Neural progenitor cell (in vitro differentiated cells): Measurements from ENCODE around the gene KCNIP1. TPM values are rescaled to one million over a fixed set of nuclear protein-coding genes. Genes with fewer than 3 reads are reported as not detected.
A peak's percentile ranks its signal among the peaks of the same experiment; 100 is the strongest.

ENCODE experiments used
- DNase-seq: peaks from one replicate; pipeline ENCODE4 v3.0.0-alpha.2; 2016; ENCODE audit warnings: low spot score
- H2AFZ ChIP-seq: fragments of 200-600 bp; sonication (generic); replicated peaks from 2 replicates; pipeline ENCODE4 v1.6.1; 2016; ENCODE audit warnings: antibody characterized with exemption
- H3F3A ChIP-seq: fragments of 200-600 bp; sonication (generic); 2 replicates; pipeline ENCODE4 v1.6.1; 2016; ENCODE audit warnings: antibody characterized with exemption, low read depth
- H3K27ac ChIP-seq: fragments of 200-600 bp; sonication (generic); 2 replicates; pipeline ENCODE4 v1.5.1; 2016; ENCODE audit warnings: mild to moderate bottlenecking
- H3K27me3 ChIP-seq: fragments of 200-600 bp; sonication (generic); 2 replicates; pipeline ENCODE4 v1.6.1; 2016; ENCODE audit warnings: mild to moderate bottlenecking, moderate library complexity
- H3K36me3 ChIP-seq: fragments of 200-600 bp; sonication (generic); 2 replicates; pipeline ENCODE4 v1.5.1; 2016
- H3K4me1 ChIP-seq: fragments of 200-600 bp; sonication (generic); 2 replicates; pipeline ENCODE4 v1.6.1; 2016; ENCODE audit warnings: mixed run types
- H3K4me2 ChIP-seq: fragments of 200-600 bp; sonication (generic); 2 replicates; pipeline ENCODE4 v1.6.1; 2016
- H3K4me3 ChIP-seq: fragments of 200-600 bp; sonication (generic); 2 replicates; pipeline ENCODE4 v1.5.1; 2016
- H3K79me2 ChIP-seq: fragments of 200-600 bp; sonication (generic); 2 replicates; pipeline ENCODE4 v1.6.1; 2016; ENCODE audit warnings: low read depth
- H3K9ac ChIP-seq: fragments of 200-600 bp; sonication (generic); 2 replicates; pipeline ENCODE4 v1.6.1; 2016
- H3K9me3 ChIP-seq: fragments of 200-600 bp; sonication (generic); 2 replicates; pipeline ENCODE4 v1.5.1; 2016; ENCODE audit warnings: low read depth
- H4K20me1 ChIP-seq: fragments of 200-600 bp; sonication (generic); 2 replicates; pipeline ENCODE4 v1.6.1; 2016; ENCODE audit warnings: low read depth
- H3K27ac Mint-ChIP-seq: 3 replicates; pipeline ENCODE4 v1.8.0; 2021; ENCODE audit warnings: mixed read lengths
- H3K27me3 Mint-ChIP-seq: 2 replicates; pipeline ENCODE4 v1.8.0; 2022; ENCODE audit warnings: low read depth, mild to moderate bottlenecking, inconsistent platforms, moderate library complexity, mixed read lengths; ENCODE audit not compliant: insufficient read depth
- H3K36me3 Mint-ChIP-seq: 3 replicates; pipeline ENCODE4 v1.8.0; 2021; ENCODE audit warnings: mixed read lengths
- H3K4me1 Mint-ChIP-seq: 3 replicates; pipeline ENCODE4 v1.8.0; 2021; ENCODE audit warnings: mixed read lengths
- H3K4me3 Mint-ChIP-seq: 3 replicates; pipeline ENCODE4 v1.8.0; 2021; ENCODE audit warnings: mild to moderate bottlenecking, moderate library complexity, mixed read lengths
- H3K9me3 Mint-ChIP-seq: 3 replicates; pipeline ENCODE4 v1.8.0; 2020; ENCODE audit warnings: mixed read lengths
- CTCF ChIP-seq: fragments of 200-600 bp; sonication (generic); IDR thresholded peaks from 2 replicates; pipeline ENCODE4 v1.5.1; 2017; ENCODE audit warnings: antibody characterized with exemption, mild to moderate bottlenecking
- EZH2 ChIP-seq: fragments of 200-600 bp; sonication (generic); IDR thresholded peaks from 2 replicates; pipeline ENCODE4 v1.6.1; 2017; ENCODE audit warnings: antibody characterized with exemption, mild to moderate bottlenecking, moderate library complexity
- EZH2phosphoT487 ChIP-seq: fragments of 200-600 bp; sonication (generic); IDR thresholded peaks from 2 replicates; pipeline ENCODE4 v1.6.1; 2017; ENCODE audit warnings: antibody characterized with exemption
- total RNA-seq: library from RNA; depleted of rRNA; stranded (reverse); fragments of >200 nt; gene quantifications from 2 replicates; pipeline ENCODE4 v1.2.3, GENCODE V29; 2015; ENCODE audit warnings: low replicate concordance

KCNIP1 gene
- total RNA-seq, 1 donor from 2014 or later: 2.8 TPM

- Histone ChIP-seq H3K79me2 (no peaks in the 10 kb centered on the region), H3K4me3 (no peak overlapping the region), H4K20me1 (no peaks in the 10 kb centered on the region), H3F3A (no peaks in the 10 kb centered on the region), H2AFZ (no peak overlapping the region), H3K4me1 (peaks cover 7% of the 10 kb centered on the region), H3K9me3 (no peaks in the 10 kb centered on the region), H3K9ac (no peak overlapping the region), H3K36me3 (no peaks in the 10 kb centered on the region), H3K27ac (no peak overlapping the region), H3K4me2 (no peak overlapping the region), H3K27me3 (no peaks in the 10 kb centered on the region)
- Mint-ChIP-seq H3K4me1 (peaks cover 9% of the 10 kb centered on the region), H3K27ac (no peak overlapping the region), H3K36me3 (no peaks in the 10 kb centered on the region), H3K4me3 (no peak overlapping the region), H3K9me3 (no peaks in the 10 kb centered on the region), H3K27me3 (peaks cover 4% of the 10 kb centered on the region)
- TF ChIP-seq CTCF (no peak), EZH2phosphoT487 (no peak), EZH2 (no peak)
- no peak for DNase-seq
Measured at GRCh38 chr5:170656346-170656745, 152.5 kb downstream of the KCNIP1 start.

DNA sequence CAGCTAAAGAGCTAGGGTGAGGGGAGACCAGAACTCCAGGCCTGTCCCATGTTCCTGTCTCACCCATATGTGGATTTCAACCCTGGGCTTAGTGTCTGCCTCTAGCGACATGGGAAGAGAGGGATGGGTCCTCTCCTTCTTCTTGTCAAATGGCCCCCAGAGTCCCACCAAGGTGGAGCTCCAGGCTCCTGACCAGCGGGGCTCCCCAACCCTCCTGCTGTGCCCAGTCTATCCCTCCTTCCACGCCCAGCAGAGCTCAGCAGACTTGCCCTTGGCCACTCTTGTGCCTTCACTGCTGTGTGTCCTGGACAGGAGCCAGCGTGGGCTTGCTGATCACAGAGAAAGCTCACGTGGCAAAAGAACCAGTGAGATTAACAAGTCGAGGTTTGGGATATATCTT is 156.7 kb downstream of the KCNIP1 start:
- Histone ChIP-seq H3K4me1 (no peaks in the 10 kb centered on the region), H3K27me3 (no peaks in the 10 kb centered on the region), H3K27ac (no peak overlapping the region), H3K9ac (no peak overlapping the region), H3K4me3 (no peak overlapping the region), H3F3A (no peaks in the 10 kb centered on the region), H3K9me3 (no peaks in the 10 kb centered on the region), H3K36me3 (no peaks in the 10 kb centered on the region), H4K20me1 (no peaks in the 10 kb centered on the region), H3K79me2 (no peaks in the 10 kb centered on the region), H3K4me2 (no peak overlapping the region), H2AFZ (no peak overlapping the region)
- Mint-ChIP-seq H3K36me3 (no peaks in the 10 kb centered on the region), H3K27me3 (peaks cover 7% of the 10 kb centered on the region), H3K27ac (peak overlapping the region; percentile 24), H3K4me3 (no peak overlapping the region), H3K9me3 (no peaks in the 10 kb centered on the region), H3K4me1 (peaks cover 3% of the 10 kb centered on the region)
- no peak for DNase-seq
- TF ChIP-seq CTCF (no peak), EZH2 (no peak), EZH2phosphoT487 (no peak)

DNA sequence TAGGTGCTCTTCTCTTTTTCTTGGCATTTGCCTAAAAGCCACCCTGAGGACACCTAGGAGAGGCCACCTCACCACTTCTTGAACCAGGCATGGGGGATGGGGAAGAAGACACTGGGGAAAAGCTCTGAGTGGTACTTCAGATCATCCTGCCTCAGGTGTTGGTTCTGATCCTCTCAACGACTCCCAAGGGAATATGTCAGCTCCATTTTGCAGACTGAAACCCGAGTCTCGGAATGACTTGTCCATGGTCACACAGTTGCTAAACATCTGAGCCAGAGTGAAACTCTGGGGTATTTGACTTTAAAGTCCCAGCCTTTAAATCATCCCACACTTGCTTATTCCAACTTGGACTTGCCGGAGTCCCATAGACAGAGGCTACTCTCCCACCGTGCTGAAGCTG is 159.1 kb downstream of the KCNIP1 start:
- no peak overlapping the region for H3K4me3 ChIP-seq
- no peaks in the 10 kb centered on the region for H3K9me3 ChIP-seq
- H2AFZ ChIP-seq: no peak overlapping the region
- Mint-ChIP-seq H3K27me3 (peaks cover 6% of the 10 kb centered on the region), H3K4me1 (peaks cover 3% of the 10 kb centered on the region), H3K9me3 (no peaks in the 10 kb centered on the region), H3K4me3 (no peak overlapping the region), H3K36me3 (no peaks in the 10 kb centered on the region), H3K27ac (no peak overlapping the region)
- H3K9ac ChIP-seq: no peak overlapping the region
- H3F3A ChIP-seq: no peaks in the 10 kb centered on the region
- H3K36me3 ChIP-seq: no peaks in the 10 kb centered on the region
- DNase-seq: no peak
- H3K79me2 ChIP-seq: no peaks in the 10 kb centered on the region
- no peaks in the 10 kb centered on the region for H3K4me1 ChIP-seq
- H3K27me3 ChIP-seq: no peaks in the 10 kb centered on the region
- TF ChIP-seq CTCF (no peak), EZH2phosphoT487 (no peak), EZH2 (no peak)
- no peaks in the 10 kb centered on the region for H4K20me1 ChIP-seq
- H3K27ac ChIP-seq: no peak overlapping the region
- H3K4me2 ChIP-seq: no peak overlapping the region
